Measurements from ENCODE around the gene ABAT. TPM values are rescaled to one million over a fixed set of nuclear protein-coding genes. Genes with fewer than 3 reads are reported as not detected.

The ABAT gene
- polyA plus RNA-seq, 4 donors: 13.4 to 41.6 (median 34.6) TPM

DNA sequence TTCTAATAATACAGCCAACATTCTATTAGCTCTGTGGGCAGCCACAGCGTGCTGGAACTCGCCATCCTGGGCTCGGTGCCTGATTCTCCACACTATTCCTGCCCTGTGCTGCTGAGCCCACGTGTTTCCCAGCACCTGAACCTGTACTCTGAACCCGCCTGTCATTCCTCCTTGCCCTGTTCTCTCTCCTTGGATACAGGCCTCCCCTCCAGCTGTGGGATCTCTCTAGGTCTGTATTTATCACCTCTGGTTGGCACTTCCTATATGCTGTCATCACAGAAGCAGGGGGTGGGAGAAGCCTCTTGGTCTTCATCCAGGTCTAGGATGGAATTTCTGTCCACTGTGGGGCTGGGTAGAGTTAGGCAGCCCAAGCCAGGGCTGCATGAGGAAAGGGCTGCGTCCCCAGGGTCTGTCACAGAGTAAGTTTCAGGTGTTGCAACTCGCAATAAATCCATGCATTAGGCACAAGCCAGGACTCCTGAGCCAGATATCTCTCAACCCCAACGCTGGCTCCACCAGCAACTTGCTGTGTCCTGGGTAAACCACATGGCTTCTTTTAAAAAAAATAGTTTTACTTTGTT lies 56.0 kb downstream of the ABAT start:
- peak overlapping the region in 1 of 3 donors; percentile 88 for H3K27ac ChIP-seq (ENCODE audit: low read depth in 1 of 3, low read length in 2 of 3)
- DNase-seq: peak; percentile 82 to 84
- H3K9me3 ChIP-seq (ENCODE audit: control insufficient read depth in 2 of 2, insufficient read depth in 1 of 2, low read depth in 1 of 2, low read length in 1 of 2): peaks cover 0 to 8% of the 10 kb centered on the region in 2 donors
- peaks cover 0 to 19% (median 0%) of the 10 kb centered on the region in 3 donors for H3K36me3 ChIP-seq (ENCODE audit: control insufficient read depth in 3 of 3, insufficient read depth in 2 of 3, low read depth in 1 of 3, low read length in 3 of 3)
- peaks cover 0 to 17% (median 0%) of the 10 kb centered on the region in 3 donors for H3K4me1 ChIP-seq (ENCODE audit: control insufficient read depth in 3 of 3, insufficient read depth in 2 of 3, low read depth in 1 of 3, low read length in 2 of 3)
- no peak overlapping the region for H3K4me3 ChIP-seq (ENCODE audit: low read depth in 1 of 3, low read length in 3 of 3)
- 16 to 62% (median 34%) methylated on average over 8 of the region's 8 CpGs for WGBS, 3 donors
- FAIRE-seq: no peak
- no peaks in the 10 kb centered on the region for H3K27me3 ChIP-seq (ENCODE audit: control insufficient read depth in 3 of 3, insufficient read depth in 3 of 3, low read length in 3 of 3)

DNA sequence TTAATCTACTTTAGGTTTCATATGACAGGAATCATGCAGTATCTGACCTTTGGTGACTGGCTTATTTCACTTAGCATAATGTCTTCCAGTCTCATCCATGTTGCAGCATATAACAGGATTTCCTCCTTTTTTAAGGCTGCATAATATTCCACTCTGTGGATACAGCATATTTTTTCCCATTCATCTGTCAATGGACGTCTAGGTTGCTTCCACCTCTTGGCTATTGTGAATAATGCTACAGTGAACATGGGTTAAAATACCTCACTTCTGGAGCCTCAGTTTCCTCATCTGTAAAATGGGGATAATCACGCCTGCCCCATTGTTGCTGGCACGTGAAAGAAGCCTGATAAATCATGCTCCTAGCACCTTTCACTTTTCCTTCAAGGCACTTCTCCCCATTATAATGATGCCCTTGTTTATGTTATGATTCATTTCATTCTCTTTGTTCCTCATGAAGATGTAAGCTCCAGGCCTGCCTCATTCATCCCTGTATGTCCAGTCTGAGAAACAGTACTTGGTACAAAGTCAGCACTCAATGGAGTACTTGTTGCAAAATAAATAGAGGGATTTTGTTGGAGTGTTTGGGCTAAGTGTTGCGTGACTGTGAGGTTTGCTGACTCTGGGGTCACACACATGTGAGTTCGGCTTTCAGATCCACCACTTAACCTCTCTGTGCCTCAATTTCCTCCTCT lies 59.6 kb downstream of the ABAT start:
- peaks cover 0 to 17% (median 0%) of the 10 kb centered on the region in 3 donors for H3K4me1 ChIP-seq (ENCODE audit: control insufficient read depth in 3 of 3, insufficient read depth in 2 of 3, low read depth in 1 of 3, low read length in 2 of 3)
- DNase-seq (no peak), FAIRE-seq (no peak)
- peaks cover 0 to 8% of the 10 kb centered on the region in 2 donors for H3K9me3 ChIP-seq (ENCODE audit: control insufficient read depth in 2 of 2, insufficient read depth in 1 of 2, low read depth in 1 of 2, low read length in 1 of 2)
- H3K36me3 ChIP-seq (ENCODE audit: control insufficient read depth in 3 of 3, insufficient read depth in 2 of 3, low read depth in 1 of 3, low read length in 3 of 3): peaks cover 0 to 30% (median 0%) of the 10 kb centered on the region in 3 donors
- no peak overlapping the region for H3K4me3 ChIP-seq (ENCODE audit: low read depth in 1 of 3, low read length in 3 of 3)
- whole genome bisulfite sequencing, 3 donors: 86 to 94% (median 92%) methylated on average over 5 of the region's 5 CpGs
- no peak overlapping the region for H3K27ac ChIP-seq (ENCODE audit: low read depth in 1 of 3, low read length in 2 of 3)
- no peaks in the 10 kb centered on the region for H3K27me3 ChIP-seq (ENCODE audit: control insufficient read depth in 3 of 3, insufficient read depth in 3 of 3, low read length in 3 of 3)

DNA sequence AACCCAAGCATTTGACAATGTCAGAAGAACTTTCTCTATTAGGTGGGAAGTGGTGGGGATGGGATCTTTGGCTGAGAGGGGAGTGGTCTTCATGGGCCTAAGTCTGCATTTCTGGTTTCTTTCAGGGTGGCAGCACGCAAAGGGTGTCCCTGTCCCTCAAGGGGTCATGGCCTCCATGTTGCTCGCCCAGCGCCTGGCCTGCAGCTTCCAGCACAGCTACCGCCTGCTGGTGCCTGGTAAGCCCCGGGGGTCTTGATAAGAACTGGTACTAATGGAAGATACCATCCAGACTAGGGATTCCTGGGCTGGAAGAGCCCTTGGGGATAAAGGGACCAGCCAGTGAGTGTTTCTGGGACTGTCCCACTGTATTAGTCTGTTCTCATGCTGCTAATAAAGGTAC lies 61.2 kb downstream of the ABAT start:
- 92 to 93% (median 92%) methylated on average over 5 of the region's 5 CpGs for WGBS, 3 donors
- H3K36me3 ChIP-seq (ENCODE audit: control insufficient read depth in 3 of 3, insufficient read depth in 2 of 3, low read depth in 1 of 3, low read length in 3 of 3): peaks cover 0 to 30% (median 0%) of the 10 kb centered on the region in 3 donors
- peaks cover 0 to 20% (median 4%) of the 10 kb centered on the region in 3 donors for H3K4me1 ChIP-seq (ENCODE audit: control insufficient read depth in 3 of 3, insufficient read depth in 2 of 3, low read depth in 1 of 3, low read length in 2 of 3)
- H3K4me3 ChIP-seq (ENCODE audit: low read depth in 1 of 3, low read length in 3 of 3): no peak overlapping the region
- H3K27me3 ChIP-seq (ENCODE audit: control insufficient read depth in 3 of 3, insufficient read depth in 3 of 3, low read length in 3 of 3): no peaks in the 10 kb centered on the region
- H3K9me3 ChIP-seq (ENCODE audit: control insufficient read depth in 2 of 2, insufficient read depth in 1 of 2, low read depth in 1 of 2, low read length in 1 of 2): peaks cover 0 to 13% of the 10 kb centered on the region in 2 donors
- FAIRE-seq (no peak), DNase-seq (no peak)
- H3K27ac ChIP-seq (ENCODE audit: low read depth in 1 of 3, low read length in 2 of 3): no peak overlapping the region

DNA sequence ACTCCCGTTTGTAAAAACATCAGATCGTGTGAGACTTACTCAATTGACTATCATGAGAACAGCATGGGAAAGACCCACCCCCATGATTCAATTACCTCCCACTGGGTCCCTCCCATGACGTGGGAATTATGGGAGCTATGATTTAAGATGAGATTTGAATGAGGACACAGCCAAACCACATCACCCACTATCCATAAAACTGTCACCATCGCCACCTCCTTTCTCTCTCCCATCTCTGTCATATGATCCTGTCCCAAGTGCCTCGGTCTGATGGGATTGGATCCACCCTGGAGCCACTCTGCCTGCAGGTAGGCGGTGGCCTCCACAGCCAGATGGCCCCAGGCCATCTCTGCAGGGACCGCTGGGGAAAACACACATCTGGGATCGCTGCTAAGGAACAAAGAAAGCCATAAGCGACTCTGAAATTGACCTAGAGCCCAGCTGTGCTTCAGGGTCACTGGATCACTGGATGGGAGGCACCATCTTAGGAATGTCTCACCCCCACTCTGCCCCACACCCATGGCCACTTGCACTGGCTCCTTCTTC lies 61.8 kb downstream of the ABAT start:
- Histone ChIP-seq H3K9me3 (ENCODE audit: control insufficient read depth in 2 of 2, insufficient read depth in 1 of 2, low read depth in 1 of 2, low read length in 1 of 2) (peaks cover 0 to 13% of the 10 kb centered on the region in 2 donors), H3K27ac (ENCODE audit: low read depth in 1 of 3, low read length in 2 of 3) (no peak overlapping the region), H3K36me3 (ENCODE audit: control insufficient read depth in 3 of 3, insufficient read depth in 2 of 3, low read depth in 1 of 3, low read length in 3 of 3) (peaks cover 0 to 30% (median 0%) of the 10 kb centered on the region in 3 donors), H3K4me1 (ENCODE audit: control insufficient read depth in 3 of 3, insufficient read depth in 2 of 3, low read depth in 1 of 3, low read length in 2 of 3) (peaks cover 0 to 18% (median 4%) of the 10 kb centered on the region in 3 donors), H3K4me3 (ENCODE audit: low read depth in 1 of 3, low read length in 3 of 3) (no peak overlapping the region), H3K27me3 (ENCODE audit: control insufficient read depth in 3 of 3, insufficient read depth in 3 of 3, low read length in 3 of 3) (no peaks in the 10 kb centered on the region)
- DNase-seq (no peak), FAIRE-seq (no peak)
- WGBS, 3 donors: 80 to 83% (median 83%) methylated on average over 9 of the region's 9 CpGs

DNA sequence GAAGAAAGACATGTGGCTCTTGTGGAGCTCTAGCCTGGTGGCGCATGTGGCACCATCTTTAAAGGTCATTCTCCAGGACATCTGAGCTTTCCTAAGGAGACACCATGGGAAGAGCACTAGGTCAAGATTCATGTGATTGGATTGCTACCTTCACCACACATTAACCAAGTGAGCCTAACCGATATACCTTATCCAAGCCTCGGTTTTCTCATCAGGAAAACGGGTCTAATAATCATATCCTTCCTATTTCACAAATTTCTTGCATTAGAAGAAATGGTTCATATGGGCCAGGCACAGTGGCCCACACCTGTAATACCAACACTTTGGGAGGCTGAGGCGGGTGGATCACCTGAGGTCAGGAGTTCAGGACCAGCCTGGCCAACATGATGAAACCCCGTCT lies 64.7 kb downstream of the ABAT start:
- peaks cover 0 to 24% (median 4%) of the 10 kb centered on the region in 3 donors for H3K4me1 ChIP-seq (ENCODE audit: control insufficient read depth in 3 of 3, insufficient read depth in 2 of 3, low read depth in 1 of 3, low read length in 2 of 3)
- FAIRE-seq (no peak), DNase-seq (no peak)
- H3K27ac ChIP-seq (ENCODE audit: low read depth in 1 of 3, low read length in 2 of 3): no peak overlapping the region
- no peak overlapping the region for H3K4me3 ChIP-seq (ENCODE audit: low read depth in 1 of 3, low read length in 3 of 3)
- H3K27me3 ChIP-seq (ENCODE audit: control insufficient read depth in 3 of 3, insufficient read depth in 3 of 3, low read length in 3 of 3): no peaks in the 10 kb centered on the region
- peaks cover 0 to 33% (median 0%) of the 10 kb centered on the region in 3 donors for H3K36me3 ChIP-seq (ENCODE audit: control insufficient read depth in 3 of 3, insufficient read depth in 2 of 3, low read depth in 1 of 3, low read length in 3 of 3)
- 76 to 89% (median 88%) methylated on average over 6 of the region's 6 CpGs for WGBS, 3 donors
- peaks cover 0 to 8% of the 10 kb centered on the region in 2 donors for H3K9me3 ChIP-seq (ENCODE audit: control insufficient read depth in 2 of 2, insufficient read depth in 1 of 2, low read depth in 1 of 2, low read length in 1 of 2)

DNA sequence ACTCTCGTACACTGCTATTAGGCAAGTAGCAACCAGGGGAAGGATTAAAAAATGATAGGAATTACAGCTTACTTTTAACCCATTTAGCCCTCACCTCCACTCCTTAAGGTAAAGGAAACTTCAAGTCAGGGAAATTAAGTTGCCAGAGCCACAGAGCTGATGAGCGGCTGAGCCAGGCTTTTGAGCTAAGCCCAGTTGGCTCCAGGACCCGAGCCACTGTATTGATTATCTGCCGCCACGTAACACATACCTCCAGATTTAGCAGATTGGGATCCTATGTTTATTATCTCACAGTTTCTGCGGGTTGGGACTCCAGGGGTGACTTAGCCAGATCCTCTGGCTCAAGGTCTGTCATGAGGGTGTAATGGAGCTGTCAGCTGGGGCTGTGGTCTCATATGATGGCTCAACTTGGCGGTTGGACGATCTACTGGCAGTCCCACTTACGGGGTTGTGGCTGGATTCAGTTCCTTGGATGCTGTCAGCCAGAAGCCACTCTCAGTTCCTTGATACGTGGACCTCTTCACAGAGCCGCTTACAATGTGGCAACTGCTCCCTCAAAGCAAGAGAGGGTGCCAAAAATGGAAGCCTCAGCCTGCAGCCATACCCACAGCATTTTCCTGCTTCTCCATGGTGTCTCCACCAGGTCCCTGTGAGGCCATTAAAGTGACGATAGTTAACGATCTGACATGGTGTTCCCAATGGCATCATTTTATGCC lies 65.7 kb downstream of the ABAT start:
- Histone ChIP-seq H3K4me3 (ENCODE audit: low read depth in 1 of 3, low read length in 3 of 3) (no peak overlapping the region), H3K9me3 (ENCODE audit: control insufficient read depth in 2 of 2, insufficient read depth in 1 of 2, low read depth in 1 of 2, low read length in 1 of 2) (peaks cover 0 to 9% of the 10 kb centered on the region in 2 donors), H3K36me3 (ENCODE audit: control insufficient read depth in 3 of 3, insufficient read depth in 2 of 3, low read depth in 1 of 3, low read length in 3 of 3) (peaks cover 0 to 40% (median 0%) of the 10 kb centered on the region in 3 donors), H3K27me3 (ENCODE audit: control insufficient read depth in 3 of 3, insufficient read depth in 3 of 3, low read length in 3 of 3) (no peaks in the 10 kb centered on the region), H3K4me1 (ENCODE audit: control insufficient read depth in 3 of 3, insufficient read depth in 2 of 3, low read depth in 1 of 3, low read length in 2 of 3) (peaks cover 0 to 24% (median 4%) of the 10 kb centered on the region in 3 donors), H3K27ac (ENCODE audit: low read depth in 1 of 3, low read length in 2 of 3) (peak overlapping the region; percentile 49 to 93 (median 73))
- DNase-seq (peak in 1 of 2 donors; percentile 30), FAIRE-seq (no peak)
- 60 to 78% (median 68%) methylated on average over 13 of the region's 13 CpGs for WGBS, 3 donors

DNA sequence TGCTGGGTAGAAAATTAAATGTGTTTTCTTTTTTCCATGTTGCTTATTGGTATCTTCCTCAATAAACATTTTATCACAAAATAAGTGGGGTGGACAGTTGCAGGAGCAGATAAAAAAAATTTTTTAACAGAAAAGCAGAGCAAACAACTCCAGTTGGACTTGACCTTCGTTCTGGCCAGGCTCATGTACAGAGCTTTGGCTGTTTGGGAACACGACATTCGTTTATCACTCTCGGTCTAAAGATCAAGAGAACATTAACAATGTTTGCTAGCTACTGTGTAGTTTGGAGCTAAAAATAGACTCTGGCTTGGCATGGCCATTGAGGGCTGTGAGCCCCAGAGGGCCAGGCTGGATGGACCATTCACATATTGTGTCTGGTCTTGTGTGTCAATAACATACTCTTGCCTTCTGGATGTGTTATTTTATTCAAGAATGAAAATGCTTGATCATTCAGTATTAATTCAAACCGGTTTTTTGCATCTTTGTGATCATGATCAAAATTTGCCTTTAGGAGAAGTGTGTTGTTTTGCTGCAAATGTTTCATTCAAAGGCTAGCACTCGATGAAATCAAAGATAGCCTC lies 66.4 kb downstream of the ABAT start:
- Histone ChIP-seq H3K4me3 (ENCODE audit: low read depth in 1 of 3, low read length in 3 of 3) (no peak overlapping the region), H3K9me3 (ENCODE audit: control insufficient read depth in 2 of 2, insufficient read depth in 1 of 2, low read depth in 1 of 2, low read length in 1 of 2) (peaks cover 0 to 9% of the 10 kb centered on the region in 2 donors), H3K27me3 (ENCODE audit: control insufficient read depth in 3 of 3, insufficient read depth in 3 of 3, low read length in 3 of 3) (no peaks in the 10 kb centered on the region), H3K36me3 (ENCODE audit: control insufficient read depth in 3 of 3, insufficient read depth in 2 of 3, low read depth in 1 of 3, low read length in 3 of 3) (peaks cover 0 to 37% (median 0%) of the 10 kb centered on the region in 3 donors), H3K4me1 (ENCODE audit: control insufficient read depth in 3 of 3, insufficient read depth in 2 of 3, low read depth in 1 of 3, low read length in 2 of 3) (peaks cover 0 to 24% (median 4%) of the 10 kb centered on the region in 3 donors), H3K27ac (ENCODE audit: low read depth in 1 of 3, low read length in 2 of 3) (peak overlapping the region; percentile 48 to 93 (median 73))
- DNase-seq: peak; percentile 87 to 88
- 11 to 50% (median 32%) methylated on average over 6 of the region's 6 CpGs for WGBS, 3 donors
- no peak for FAIRE-seq

DNA sequence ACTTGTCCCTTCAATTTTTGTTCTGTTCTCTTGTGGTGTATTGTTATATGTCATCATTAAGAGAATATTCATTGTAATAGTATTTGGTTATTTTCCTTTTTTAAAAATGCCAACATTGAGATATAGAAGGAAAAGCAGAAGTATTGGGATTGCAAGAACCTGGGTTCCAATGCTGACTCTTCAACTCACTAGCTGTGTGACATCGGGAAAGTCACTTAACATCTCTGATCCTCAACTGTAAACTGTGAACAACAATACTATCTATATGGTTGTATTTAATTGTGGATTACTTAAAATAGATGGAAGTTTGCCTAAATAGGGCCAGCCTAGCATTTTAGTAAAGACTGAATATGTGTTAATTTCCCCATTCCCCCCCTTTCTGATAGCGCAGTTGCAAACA lies 67.2 kb downstream of the ABAT start:
- peak overlapping the region in 1 of 3 donors; percentile 93 for H3K27ac ChIP-seq (ENCODE audit: low read depth in 1 of 3, low read length in 2 of 3)
- peaks cover 0 to 24% (median 4%) of the 10 kb centered on the region in 3 donors for H3K4me1 ChIP-seq (ENCODE audit: control insufficient read depth in 3 of 3, insufficient read depth in 2 of 3, low read depth in 1 of 3, low read length in 2 of 3)
- H3K27me3 ChIP-seq (ENCODE audit: control insufficient read depth in 3 of 3, insufficient read depth in 3 of 3, low read length in 3 of 3): no peaks in the 10 kb centered on the region
- H3K4me3 ChIP-seq (ENCODE audit: low read depth in 1 of 3, low read length in 3 of 3): no peak overlapping the region
- peaks cover 0 to 40% (median 0%) of the 10 kb centered on the region in 3 donors for H3K36me3 ChIP-seq (ENCODE audit: control insufficient read depth in 3 of 3, insufficient read depth in 2 of 3, low read depth in 1 of 3, low read length in 3 of 3)
- H3K9me3 ChIP-seq (ENCODE audit: control insufficient read depth in 2 of 2, insufficient read depth in 1 of 2, low read depth in 1 of 2, low read length in 1 of 2): peaks cover 0 to 9% of the 10 kb centered on the region in 2 donors
- no peak for FAIRE-seq
- 92 to 99% (median 96%) methylated on average over 2 of the region's 2 CpGs for WGBS, 3 donors
- no peak for DNase-seq

Measured in small intestine (tissue), 7 donors.